ENCODE results near the gene NEK10.

The NEK10 gene

GRCh38 chr3:27184261-27184660, 184.9 kb downstream of the NEK10 start:
- H3K4me3 ChIP-seq (ENCODE audit: low read length), result no peak overlapping the region
- TF ChIP-seq CTCF (conservative IDR thresholded peaks at IDR 0.05; ENCODE audit: low read depth, low read length), result no peak
- DNase-seq (ENCODE audit: low read depth), result no peak

DNA sequence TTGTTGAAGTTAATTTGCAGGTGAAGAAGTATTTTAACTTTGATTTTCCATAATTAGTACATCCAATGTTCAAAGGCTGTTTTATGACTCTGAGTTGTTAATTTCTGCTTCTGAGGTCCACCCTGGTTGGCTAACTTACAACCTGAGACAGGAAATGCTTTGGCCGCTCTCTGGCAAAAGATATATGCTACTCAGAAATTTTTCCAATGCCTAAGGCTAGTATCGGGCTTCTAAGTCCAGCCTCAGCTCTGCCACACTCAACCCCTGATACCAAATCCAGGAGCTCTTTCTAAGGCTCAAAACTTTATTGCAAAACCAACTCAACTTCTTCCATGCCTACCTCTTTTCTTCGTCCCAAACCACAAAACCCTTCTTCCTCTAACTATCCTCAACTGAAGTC, 192.9 kb downstream of the NEK10 start:
- DNase-seq (ENCODE audit: low read depth), result no peak
- no peak overlapping the region for H3K4me3 ChIP-seq (ENCODE audit: low read length)
- no peak for TF ChIP-seq CTCF (conservative IDR thresholded peaks at IDR 0.05; ENCODE audit: low read depth, low read length)

DNA sequence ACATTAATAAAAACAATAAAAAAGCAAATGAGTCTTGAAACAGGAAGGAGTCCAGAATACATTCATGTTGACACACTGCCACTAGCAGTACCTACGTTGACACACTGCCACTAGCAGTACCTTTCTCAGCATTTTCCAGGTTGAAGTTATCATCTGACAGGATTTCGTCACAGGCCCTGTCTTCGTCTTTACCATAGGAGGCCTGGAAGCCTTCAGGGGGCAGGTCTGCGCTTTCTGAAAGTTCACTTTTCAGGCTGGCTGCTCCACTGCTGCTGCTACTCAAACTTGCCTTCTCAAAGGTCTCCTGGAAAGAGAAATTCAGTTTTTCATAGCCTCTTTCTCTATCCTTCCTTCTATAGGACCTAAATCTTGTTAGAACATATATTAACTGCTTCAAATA, 194.7 kb downstream of the NEK10 start:
- TF ChIP-seq CTCF (conservative IDR thresholded peaks at IDR 0.05; ENCODE audit: low read depth, low read length), result no peak
- H3K4me3 ChIP-seq (ENCODE audit: low read length), result no peak overlapping the region
- DNase-seq (ENCODE audit: low read depth), result no peak

- no peak overlapping the region for H3K4me3 ChIP-seq (ENCODE audit: low read length)
- TF ChIP-seq CTCF (conservative IDR thresholded peaks at IDR 0.05; ENCODE audit: low read depth, low read length), result no peak
- no peak for DNase-seq (ENCODE audit: low read depth)
Measured at GRCh38 chr3:27171113-27171512, 198.1 kb downstream of the NEK10 start.

- DNase-seq (ENCODE audit: low read depth), result peak; percentile 98
- H3K4me3 ChIP-seq (ENCODE audit: low read length), result no peak overlapping the region
- TF ChIP-seq CTCF (conservative IDR thresholded peaks at IDR 0.05; ENCODE audit: low read depth, low read length), result no peak
Measured at GRCh38 chr3:27166888-27167287, 202.3 kb downstream of the NEK10 start.

DNA sequence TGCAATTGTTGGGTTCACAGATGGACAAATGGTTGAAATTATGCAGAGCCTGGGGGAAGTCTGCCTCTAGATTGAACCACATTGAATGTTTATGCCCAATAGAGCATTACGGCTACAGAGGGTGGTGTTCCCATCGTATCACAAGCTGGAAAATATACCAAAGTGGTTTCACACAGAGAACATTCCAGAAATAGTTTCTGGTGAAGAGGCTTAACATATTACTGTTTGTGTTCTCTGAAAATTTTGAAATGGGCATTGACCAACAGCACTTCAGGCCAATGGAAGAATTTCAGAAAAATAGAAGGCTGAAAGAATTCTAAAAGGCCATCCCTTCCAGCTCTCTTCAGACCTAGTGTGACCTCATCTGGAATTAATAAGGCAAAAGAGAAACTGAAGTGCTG, 203.9 kb downstream of the NEK10 start:
- no peak for TF ChIP-seq CTCF (conservative IDR thresholded peaks at IDR 0.05; ENCODE audit: low read depth, low read length)
- no peak overlapping the region for H3K4me3 ChIP-seq (ENCODE audit: low read length)
- peak; percentile 77 for DNase-seq (ENCODE audit: low read depth)

GRCh38 chr3:27160779-27161287, 208.3 kb downstream of the NEK10 start:
- TF ChIP-seq CTCF (conservative IDR thresholded peaks at IDR 0.05; ENCODE audit: low read depth, low read length), result no peak
- no peak for DNase-seq (ENCODE audit: low read depth)
- no peak overlapping the region for H3K4me3 ChIP-seq (ENCODE audit: low read length)

Measured in retinal pigment epithelial cell (primary cell).